Fibroblast of villous mesenchyme (primary cell): ENCODE results near the gene LENEP. TPM values are rescaled to one million over a fixed set of nuclear protein-coding genes. Genes with fewer than 3 reads are reported as not detected.

Experiments
- DNase-seq: peaks from one replicate; pipeline ENCODE4 v3.0.0-alpha.2; 2010; ENCODE audit warnings: low read depth
- H3K4me3 ChIP-seq: 2 replicates; pipeline ENCODE4 v1.5.1; 2011; ENCODE audit warnings: low read depth, mild to moderate bottlenecking, low read length
- total RNA-seq: library from RNA; depleted of rRNA; stranded (reverse); fragments of >200 nt; gene quantifications from 2 replicates; pipeline ENCODE4 v1.2.3, GENCODE V29; 2012
- TF ChIP-seq, protein P1 (sequence below): IDR thresholded peaks from 2 replicates; pipeline ENCODE4 v1.5.1; 2012; ENCODE audit warnings: low read depth, mild to moderate bottlenecking, low read length; ENCODE audit not compliant: insufficient read depth

The LENEP gene
- total RNA-seq, 1 donor = 0.43 TPM

DNA sequence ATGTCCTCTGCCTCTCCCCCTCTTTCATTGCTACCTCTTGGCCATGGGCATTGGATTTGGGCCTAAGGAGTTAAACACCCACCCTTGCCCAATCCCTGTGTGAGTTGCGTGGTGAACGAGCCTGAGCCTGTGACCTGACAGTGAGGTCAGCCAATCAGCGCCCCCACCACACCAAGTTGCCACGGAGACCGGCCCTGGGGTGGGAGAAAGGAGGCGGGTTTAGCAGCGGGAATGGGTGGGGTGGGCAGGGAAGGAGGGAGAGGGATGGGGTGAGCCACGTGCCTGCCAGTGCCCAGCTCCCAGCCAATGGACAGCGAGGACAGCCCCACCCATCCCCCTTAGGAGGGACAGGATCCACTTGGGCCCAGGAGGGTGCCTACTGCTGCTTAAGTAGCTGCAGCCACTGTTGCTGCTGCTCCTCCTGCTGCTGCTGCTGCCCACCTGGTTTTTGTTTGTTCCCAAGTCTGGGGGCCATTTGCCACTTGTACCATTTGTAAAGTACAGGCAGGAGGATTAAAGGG is 18.7 kb downstream of the LENEP start:
- peak; percentile 86 for DNase-seq
- TF ChIP-seq, protein P1, sequence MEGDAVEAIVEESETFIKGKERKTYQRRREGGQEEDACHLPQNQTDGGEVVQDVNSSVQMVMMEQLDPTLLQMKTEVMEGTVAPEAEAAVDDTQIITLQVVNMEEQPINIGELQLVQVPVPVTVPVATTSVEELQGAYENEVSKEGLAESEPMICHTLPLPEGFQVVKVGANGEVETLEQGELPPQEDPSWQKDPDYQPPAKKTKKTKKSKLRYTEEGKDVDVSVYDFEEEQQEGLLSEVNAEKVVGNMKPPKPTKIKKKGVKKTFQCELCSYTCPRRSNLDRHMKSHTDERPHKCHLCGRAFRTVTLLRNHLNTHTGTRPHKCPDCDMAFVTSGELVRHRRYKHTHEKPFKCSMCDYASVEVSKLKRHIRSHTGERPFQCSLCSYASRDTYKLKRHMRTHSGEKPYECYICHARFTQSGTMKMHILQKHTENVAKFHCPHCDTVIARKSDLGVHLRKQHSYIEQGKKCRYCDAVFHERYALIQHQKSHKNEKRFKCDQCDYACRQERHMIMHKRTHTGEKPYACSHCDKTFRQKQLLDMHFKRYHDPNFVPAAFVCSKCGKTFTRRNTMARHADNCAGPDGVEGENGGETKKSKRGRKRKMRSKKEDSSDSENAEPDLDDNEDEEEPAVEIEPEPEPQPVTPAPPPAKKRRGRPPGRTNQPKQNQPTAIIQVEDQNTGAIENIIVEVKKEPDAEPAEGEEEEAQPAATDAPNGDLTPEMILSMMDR = no peak
- no peak overlapping the region for H3K4me3 ChIP-seq

DNA sequence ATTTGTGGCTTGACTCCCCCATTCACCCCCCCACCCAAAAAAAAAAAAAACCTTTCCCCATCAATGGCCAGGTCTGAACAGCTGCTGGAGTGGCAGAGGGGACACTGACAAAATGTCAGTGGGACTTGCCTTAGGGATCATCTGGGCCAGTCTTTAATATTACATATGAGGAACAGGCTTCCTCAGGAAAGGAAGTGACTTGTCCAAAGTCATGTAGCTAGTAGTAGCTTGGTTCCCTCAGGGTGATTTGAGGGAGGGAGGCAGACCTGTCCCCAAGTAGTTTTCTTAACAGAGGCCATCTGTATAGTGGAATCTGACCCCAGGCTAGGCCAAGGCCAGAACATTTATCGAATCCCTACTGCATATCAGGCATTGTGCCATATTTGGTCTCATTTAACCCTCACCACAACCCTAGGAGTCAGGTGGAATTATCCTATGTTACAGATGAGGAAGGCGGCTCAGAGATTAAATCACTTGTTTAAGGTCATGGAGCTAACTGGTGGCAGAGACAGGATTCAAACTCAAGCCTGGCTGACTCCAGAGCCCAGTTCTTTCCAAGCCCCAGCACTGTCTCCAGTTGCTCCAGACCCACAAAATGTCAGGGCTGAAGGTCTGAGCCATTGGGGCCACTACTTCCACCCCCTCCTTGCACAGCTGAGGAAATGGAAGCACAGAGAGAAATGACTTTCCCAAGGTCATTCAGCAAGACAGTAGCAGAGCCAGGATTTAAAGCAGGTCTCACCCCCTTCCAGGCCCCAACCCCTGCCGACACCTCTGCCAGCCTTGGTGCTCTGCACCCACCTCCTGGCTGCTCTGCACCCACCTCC is 19.6 kb downstream of the LENEP start:
- H3K4me3 ChIP-seq = no peak overlapping the region
- DNase-seq = no peak
- TF ChIP-seq, protein P1 = no peak

DNA sequence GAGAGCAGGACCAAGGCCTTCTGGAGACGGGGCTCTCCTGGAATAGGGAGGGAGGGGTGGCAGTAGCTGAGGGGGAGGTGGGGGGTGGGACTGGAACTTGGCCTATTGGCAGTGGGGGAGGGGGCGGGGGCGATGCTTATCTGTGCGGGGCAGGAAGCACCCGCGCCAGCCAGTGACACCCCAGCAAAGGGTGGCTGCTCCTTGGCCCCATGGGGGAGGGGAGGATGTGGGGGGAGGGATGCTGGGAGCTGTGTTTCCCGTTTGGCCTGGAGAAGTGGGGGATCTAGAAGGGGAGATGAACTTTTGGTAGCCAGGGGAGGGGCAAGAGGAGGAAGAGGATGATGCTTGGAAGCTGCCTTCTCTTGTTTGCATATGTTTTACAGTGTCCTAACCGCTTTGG is 20.2 kb downstream of the LENEP start:
- no peak overlapping the region for H3K4me3 ChIP-seq
- TF ChIP-seq, protein P1 = no peak
- DNase-seq = no peak

DNA sequence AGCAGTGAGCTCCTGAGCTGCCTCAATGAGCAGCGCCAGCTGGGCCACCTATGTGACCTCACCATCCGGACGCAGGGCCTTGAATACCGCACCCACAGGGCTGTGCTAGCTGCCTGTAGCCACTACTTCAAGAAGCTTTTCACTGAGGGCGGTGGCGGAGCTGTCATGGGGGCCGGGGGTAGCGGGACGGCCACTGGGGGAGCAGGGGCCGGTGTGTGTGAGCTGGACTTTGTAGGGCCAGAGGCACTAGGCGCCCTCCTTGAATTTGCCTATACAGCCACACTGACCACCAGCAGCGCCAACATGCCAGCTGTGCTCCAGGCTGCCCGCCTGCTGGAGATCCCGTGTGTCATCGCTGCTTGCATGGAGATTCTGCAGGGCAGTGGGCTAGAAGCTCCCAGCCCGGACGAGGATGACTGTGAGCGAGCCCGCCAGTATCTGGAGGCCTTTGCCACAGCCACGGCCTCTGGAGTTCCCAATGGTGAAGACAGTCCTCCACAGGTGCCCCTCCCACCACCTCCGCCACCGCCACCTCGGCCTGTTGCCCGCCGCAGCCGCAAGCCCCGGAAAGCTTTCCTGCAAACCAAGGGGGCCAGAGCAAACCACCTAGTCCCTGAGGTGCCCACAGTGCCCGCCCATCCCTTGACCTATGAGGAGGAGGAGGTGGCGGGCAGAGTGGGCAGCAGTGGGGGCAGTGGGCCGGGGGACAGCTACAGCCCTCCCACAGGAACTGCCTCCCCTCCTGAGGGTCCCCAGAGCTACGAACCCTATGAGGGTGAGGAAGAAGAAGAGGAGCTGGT is 21.5 kb downstream of the LENEP start:
- TF ChIP-seq, protein P1 = no peak
- H3K4me3 ChIP-seq = no peak overlapping the region
- no peak for DNase-seq

DNA sequence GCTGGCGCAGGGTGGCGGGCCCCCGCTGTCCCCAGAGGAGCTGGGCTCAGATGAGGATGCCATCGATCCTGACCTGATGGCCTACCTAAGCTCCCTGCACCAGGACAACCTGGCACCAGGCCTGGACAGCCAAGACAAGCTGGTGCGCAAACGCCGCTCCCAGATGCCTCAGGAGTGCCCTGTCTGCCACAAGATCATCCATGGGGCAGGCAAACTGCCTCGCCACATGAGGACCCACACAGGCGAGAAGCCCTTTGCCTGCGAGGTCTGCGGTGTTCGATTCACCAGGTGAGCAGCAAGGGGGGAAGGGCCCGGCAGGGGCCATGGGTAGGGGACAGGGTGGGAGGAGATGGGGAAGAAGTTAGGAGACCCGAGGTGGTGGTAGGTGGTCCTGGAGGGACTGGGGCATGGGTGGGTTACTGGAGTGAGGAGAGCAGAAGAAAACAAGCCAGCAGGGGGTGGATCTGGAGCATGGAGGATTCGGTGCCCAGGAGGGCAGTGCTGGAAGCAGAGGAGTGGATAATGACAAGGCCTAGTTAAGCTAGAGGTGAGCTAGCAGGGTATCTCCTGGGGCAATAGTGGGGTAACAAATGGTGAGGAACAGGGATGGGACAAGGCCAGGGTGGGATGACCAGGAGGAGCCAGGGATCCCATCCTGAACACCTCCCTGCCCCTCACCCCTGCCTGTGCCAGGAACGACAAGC is 22.3 kb downstream of the LENEP start:
- TF ChIP-seq, protein P1 = no peak
- no peak for DNase-seq
- no peak overlapping the region for H3K4me3 ChIP-seq

DNA sequence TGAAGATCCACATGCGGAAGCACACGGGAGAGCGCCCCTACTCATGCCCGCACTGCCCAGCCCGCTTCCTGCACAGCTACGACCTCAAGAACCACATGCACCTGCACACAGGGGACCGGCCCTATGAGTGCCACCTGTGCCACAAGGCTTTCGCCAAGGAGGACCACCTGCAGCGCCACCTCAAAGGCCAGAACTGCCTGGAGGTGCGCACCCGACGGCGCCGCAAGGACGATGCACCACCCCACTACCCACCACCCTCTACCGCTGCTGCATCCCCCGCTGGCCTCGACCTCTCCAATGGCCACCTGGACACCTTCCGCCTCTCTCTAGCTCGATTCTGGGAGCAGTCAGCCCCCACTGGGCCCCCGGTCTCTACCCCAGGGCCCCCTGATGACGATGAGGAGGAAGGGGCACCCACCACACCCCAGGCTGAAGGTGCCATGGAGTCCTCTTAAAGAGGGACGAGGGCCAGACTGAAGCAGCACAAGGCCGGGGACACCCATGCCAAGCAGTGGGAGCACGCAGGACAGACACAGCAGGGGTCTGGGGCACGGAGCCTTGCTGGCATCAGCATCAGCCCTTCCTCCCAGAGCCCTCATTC is 22.9 kb downstream of the LENEP start:
- H3K4me3 ChIP-seq = no peak overlapping the region
- TF ChIP-seq, protein P1 = no peak
- DNase-seq = no peak
